WTC11 (cell line): ENCODE data around the gene NR1D1. TPM values are rescaled to one million over a fixed set of nuclear protein-coding genes. Genes with fewer than 3 reads are reported as not detected.

ENCODE experiments used
- AFF4 ChIP-seq: sonication (generic); formaldehyde crosslinking; IDR thresholded peaks from 2 replicates; pipeline ENCODE4 v1.8.1; 2023; ENCODE audit warnings: mild to moderate bottlenecking, missing genetic modification reagents, borderline replicate concordance
- ARID4B ChIP-seq: sonication (generic); formaldehyde crosslinking; IDR thresholded peaks from 2 replicates; pipeline ENCODE4 v1.8.0; 2023; ENCODE audit warnings: missing genetic modification reagents, mild to moderate bottlenecking, borderline replicate concordance
- ELF4 ChIP-seq: sonication (generic); formaldehyde crosslinking; IDR thresholded peaks from 2 replicates; pipeline ENCODE4 v1.8.1; 2022; ENCODE audit warnings: low read depth, mild to moderate bottlenecking, moderate library complexity, missing genetic modification reagents
- ERG ChIP-seq: fragments of 250-450 bp; sonication (Bioruptor Pico); IDR thresholded peaks from 2 replicates; pipeline ENCODE4 v1.8.0; 2021; ENCODE audit warnings: mild to moderate bottlenecking
- GABPB1 ChIP-seq: sonication (generic); formaldehyde crosslinking; IDR thresholded peaks from 2 replicates; pipeline ENCODE4 v1.8.1; 2023; ENCODE audit warnings: mild to moderate bottlenecking, missing genetic modification reagents
- JUN ChIP-seq: sonication (generic); formaldehyde crosslinking; IDR thresholded peaks from 2 replicates; pipeline ENCODE4 v1.8.0; 2023; ENCODE audit warnings: mild to moderate bottlenecking, missing genetic modification reagents
- NFYB ChIP-seq: sonication (generic); formaldehyde crosslinking; conservative IDR thresholded peaks from 2 replicates; pipeline ENCODE4 v1.8.0; 2022; ENCODE audit warnings: low read depth, missing genetic modification reagents
- NR3C1 ChIP-seq: sonication (generic); formaldehyde crosslinking; conservative IDR thresholded peaks from 2 replicates; pipeline ENCODE4 v1.8.1; 2023; ENCODE audit warnings: low read depth, mild to moderate bottlenecking, missing genetic modification reagents
- SOX15 ChIP-seq: fragments of 250-450 bp; sonication (Bioruptor Pico); IDR thresholded peaks from 2 replicates; pipeline ENCODE4 v1.9.0; 2021; ENCODE audit warnings: mild to moderate bottlenecking
- ZNF121 ChIP-seq: sonication (generic); formaldehyde crosslinking; IDR thresholded peaks from 2 replicates; pipeline ENCODE4 v1.8.0; 2023; ENCODE audit warnings: missing genetic modification reagents
- ZNF219 ChIP-seq: sonication (generic); formaldehyde crosslinking; IDR thresholded peaks from 2 replicates; pipeline ENCODE4 v1.8.0; 2023; ENCODE audit warnings: missing genetic modification reagents, mild to moderate bottlenecking, borderline replicate concordance
- ZNF512 ChIP-seq: sonication (generic); formaldehyde crosslinking; IDR thresholded peaks from 2 replicates; pipeline ENCODE4 v1.8.1; 2022; ENCODE audit warnings: missing genetic modification reagents, borderline replicate concordance
- ZNF532 ChIP-seq: fragments of 250-450 bp; sonication (Bioruptor Pico); IDR thresholded peaks from 2 replicates; pipeline ENCODE4 v1.9.0; 2021; ENCODE audit warnings: mild to moderate bottlenecking, borderline replicate concordance
- total RNA-seq: library from RNA; stranded (reverse); gene quantifications from 3 replicates; pipeline ENCODE4 v1.2.3, GENCODE V29; 2021
- TF ChIP-seq, protein P1 (sequence below): sonication (generic); formaldehyde crosslinking; IDR thresholded peaks from 2 replicates; pipeline ENCODE4 v1.8.1; 2023; ENCODE audit warnings: mild to moderate bottlenecking, moderate library complexity, missing genetic modification reagents
- TF ChIP-seq, protein P2 (sequence below): fragments of 250-450 bp; sonication (Bioruptor Pico); IDR thresholded peaks from 2 replicates; pipeline ENCODE4 v2.1.2; 2022; ENCODE audit warnings: mild to moderate bottlenecking, moderate library complexity
- TF ChIP-seq, protein P3 (sequence below): sonication (generic); formaldehyde crosslinking; IDR thresholded peaks from 2 replicates; pipeline ENCODE4 v1.8.1; 2022; ENCODE audit warnings: low read depth, missing genetic modification reagents, borderline replicate concordance

NR1D1 gene
- total RNA-seq, 1 experiment from 2014 or later, result 5.6 TPM

DNA sequence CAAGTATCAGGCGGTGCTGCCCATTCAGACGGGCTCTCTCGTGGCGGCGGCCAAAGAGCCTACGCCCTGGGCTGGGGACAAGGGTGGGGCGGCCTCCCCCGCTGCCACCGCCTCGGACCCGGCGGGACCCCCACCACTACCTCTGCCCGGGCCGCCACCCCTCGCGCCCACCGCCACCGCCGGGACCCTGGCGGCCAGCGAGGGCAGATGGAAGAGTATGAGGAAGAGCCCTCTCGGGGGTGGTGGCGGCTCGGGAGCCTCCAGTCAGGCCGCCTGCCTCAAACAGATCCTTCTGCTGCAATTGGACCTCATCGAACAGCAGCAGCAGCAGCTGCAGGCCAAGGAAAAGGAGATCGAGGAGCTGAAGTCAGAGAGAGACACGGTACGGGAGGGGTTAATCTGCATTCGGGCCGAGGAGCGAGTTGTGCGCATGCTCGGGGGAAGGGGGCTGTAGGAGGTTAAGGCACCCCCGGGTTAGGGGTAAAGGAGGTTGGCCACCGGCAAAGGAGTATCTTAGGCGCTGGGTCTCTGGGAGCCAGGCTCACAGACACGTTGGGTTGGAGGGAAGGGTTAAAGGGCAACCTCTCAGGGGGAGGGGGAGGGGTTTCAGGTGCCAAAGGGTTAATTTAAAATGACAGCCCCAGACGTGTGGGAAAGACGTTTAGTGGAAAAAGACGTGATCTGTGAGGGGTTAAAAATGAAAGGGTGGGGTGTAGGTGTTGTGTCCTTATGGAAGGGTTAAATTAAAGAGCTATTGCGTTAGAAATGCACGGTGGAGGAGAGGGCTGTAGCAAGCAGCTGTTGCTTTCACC is 22.8 kb upstream of the NR1D1 start (continued):
- TF ChIP-seq ZNF532 (CRISPR knock-in tag) (no peak), SOX15 (CRISPR knock-in tag) (no peak), ERG (CRISPR knock-in tag) (no peak), AFF4 (CRISPR knock-in tag) (no peak), JUN (CRISPR knock-in tag) (0 out of 2 replicates have a peak, but pooled peaks have one; percentile 5), NR3C1 (CRISPR knock-in tag) (no peak), NFYB (CRISPR knock-in tag) (no peak), ELF4 (CRISPR knock-in tag) (no peak), GABPB1 (CRISPR knock-in tag) (no peak), ZNF219 (CRISPR knock-in tag) (no peak), ZNF512 (CRISPR knock-in tag) (no peak), ZNF121 (no peak), ARID4B (CRISPR knock-in tag) (no peak; the same call in 1 of the 2 replicates)
- TF ChIP-seq, protein P1, sequence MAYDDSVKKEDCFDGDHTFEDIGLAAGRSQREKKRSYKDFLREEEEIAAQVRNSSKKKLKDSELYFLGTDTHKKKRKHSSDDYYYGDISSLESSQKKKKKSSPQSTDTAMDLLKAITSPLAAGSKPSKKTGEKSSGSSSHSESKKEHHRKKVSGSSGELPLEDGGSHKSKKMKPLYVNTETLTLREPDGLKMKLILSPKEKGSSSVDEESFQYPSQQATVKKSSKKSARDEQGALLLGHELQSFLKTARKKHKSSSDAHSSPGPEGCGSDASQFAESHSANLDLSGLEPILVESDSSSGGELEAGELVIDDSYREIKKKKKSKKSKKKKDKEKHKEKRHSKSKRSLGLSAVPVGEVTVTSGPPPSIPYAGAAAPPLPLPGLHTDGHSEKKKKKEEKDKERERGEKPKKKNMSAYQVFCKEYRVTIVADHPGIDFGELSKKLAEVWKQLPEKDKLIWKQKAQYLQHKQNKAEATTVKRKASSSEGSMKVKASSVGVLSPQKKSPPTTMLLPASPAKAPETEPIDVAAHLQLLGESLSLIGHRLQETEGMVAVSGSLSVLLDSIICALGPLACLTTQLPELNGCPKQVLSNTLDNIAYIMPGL (CRISPR knock-in tag), result peak; percentile 87; the same call in 1 of the 2 replicates
- TF ChIP-seq, protein P2, sequence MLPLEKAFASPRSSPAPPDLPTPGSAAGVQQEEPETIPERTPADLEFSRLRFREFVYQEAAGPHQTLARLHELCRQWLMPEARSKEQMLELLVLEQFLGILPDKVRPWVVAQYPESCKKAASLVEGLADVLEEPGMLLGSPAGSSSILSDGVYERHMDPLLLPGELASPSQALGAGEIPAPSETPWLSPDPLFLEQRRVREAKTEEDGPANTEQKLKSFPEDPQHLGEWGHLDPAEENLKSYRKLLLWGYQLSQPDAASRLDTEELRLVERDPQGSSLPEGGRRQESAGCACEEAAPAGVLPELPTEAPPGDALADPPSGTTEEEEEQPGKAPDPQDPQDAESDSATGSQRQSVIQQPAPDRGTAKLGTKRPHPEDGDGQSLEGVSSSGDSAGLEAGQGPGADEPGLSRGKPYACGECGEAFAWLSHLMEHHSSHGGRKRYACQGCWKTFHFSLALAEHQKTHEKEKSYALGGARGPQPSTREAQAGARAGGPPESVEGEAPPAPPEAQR (CRISPR knock-in tag), result no peak
- TF ChIP-seq, protein P3, sequence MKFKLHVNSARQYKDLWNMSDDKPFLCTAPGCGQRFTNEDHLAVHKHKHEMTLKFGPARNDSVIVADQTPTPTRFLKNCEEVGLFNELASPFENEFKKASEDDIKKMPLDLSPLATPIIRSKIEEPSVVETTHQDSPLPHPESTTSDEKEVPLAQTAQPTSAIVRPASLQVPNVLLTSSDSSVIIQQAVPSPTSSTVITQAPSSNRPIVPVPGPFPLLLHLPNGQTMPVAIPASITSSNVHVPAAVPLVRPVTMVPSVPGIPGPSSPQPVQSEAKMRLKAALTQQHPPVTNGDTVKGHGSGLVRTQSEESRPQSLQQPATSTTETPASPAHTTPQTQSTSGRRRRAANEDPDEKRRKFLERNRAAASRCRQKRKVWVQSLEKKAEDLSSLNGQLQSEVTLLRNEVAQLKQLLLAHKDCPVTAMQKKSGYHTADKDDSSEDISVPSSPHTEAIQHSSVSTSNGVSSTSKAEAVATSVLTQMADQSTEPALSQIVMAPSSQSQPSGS (CRISPR knock-in tag), result no peak
